IPS DF 19.7 (cell line): Measurements from ENCODE around the gene RIMKLA.

Source experiments
- DNase-seq: peaks from one replicate; pipeline ENCODE4 v3.0.0-alpha.2; 2013; ENCODE audit warnings: low read depth, low spot score

RIMKLA gene

GRCh38 chr1:42370876-42371549 lies 9.6 kb upstream of the RIMKLA start:
- no peak for DNase-seq

GRCh38 chr1:42372796-42373195 lies 7.8 kb upstream of the RIMKLA start:
- DNase-seq, result no peak

- no peak for DNase-seq
Observed at GRCh38 chr1:42379794-42380585, 602 bp upstream of the RIMKLA start.

GRCh38 chr1:42381280-42381673 lies 685 bp downstream of the RIMKLA start:
- no peak for DNase-seq

GRCh38 chr1:42385283-42385682 lies 4.7 kb downstream of the RIMKLA start:
- DNase-seq, result no peak

- no peak for DNase-seq
Observed at GRCh38 chr1:42386051-42386450, 5.5 kb downstream of the RIMKLA start.

GRCh38 chr1:42392255-42392654 lies 11.7 kb downstream of the RIMKLA start:
- DNase-seq, result no peak

GRCh38 chr1:42392967-42393848 lies 12.6 kb downstream of the RIMKLA start:
- DNase-seq, result no peak

- no peak for DNase-seq
Observed at GRCh38 chr1:42399315-42400100, 18.9 kb downstream of the RIMKLA start.

GRCh38 chr1:42403880-42404400 lies 23.3 kb downstream of the RIMKLA start:
- no peak for DNase-seq

GRCh38 chr1:42414551-42415496 lies 34.2 kb downstream of the RIMKLA start:
- DNase-seq, result no peak

- DNase-seq, result no peak
Observed at GRCh38 chr1:42417166-42417565, 36.6 kb downstream of the RIMKLA start.

- no peak for DNase-seq
Observed at GRCh38 chr1:42418516-42418915, 37.9 kb downstream of the RIMKLA start.

- DNase-seq, result no peak
Observed at GRCh38 chr1:42419126-42419821, 38.7 kb downstream of the RIMKLA start.

GRCh38 chr1:42420121-42420520 lies 39.5 kb downstream of the RIMKLA start:
- DNase-seq, result no peak

- no peak for DNase-seq
Observed at GRCh38 chr1:42420911-42421585, 40.5 kb downstream of the RIMKLA start.

GRCh38 chr1:42422737-42423136 lies 42.1 kb downstream of the RIMKLA start:
- DNase-seq, result no peak

GRCh38 chr1:42423681-42424080 lies 43.1 kb downstream of the RIMKLA start:
- DNase-seq, result no peak

GRCh38 chr1:42424201-42424600 lies 43.6 kb downstream of the RIMKLA start:
- DNase-seq, result no peak
